HG02885 (cell line): ENCODE results near the gene SPATA19.

Experiments
- ATAC-seq: cut with Tn5 transposase; IDR thresholded peaks from one replicate; pipeline ENCODE4 v1.9.1; 2021; ENCODE audit warnings: mild to moderate bottlenecking; ENCODE audit not compliant: unreplicated experiment, poor library complexity

Gene SPATA19

GRCh38 chr11:133793271-133794035 is 51.9 kb downstream of the SPATA19 start:
- ATAC-seq = no peak

GRCh38 chr11:133790995-133791394 is 54.3 kb downstream of the SPATA19 start:
- ATAC-seq = no peak
